GM23338 (cell line): ENCODE data around the gene CYP26B1. TPM values are rescaled to one million over a fixed set of nuclear protein-coding genes. Genes with fewer than 3 reads are reported as not detected.

Experiments used
- CREB1 ChIP-seq: fragments of 250-450 bp; sonication (Bioruptor Pico); IDR thresholded peaks from 2 replicates; pipeline ENCODE4 v1.5.0; 2020; ENCODE audit warnings: low read depth, mild to moderate bottlenecking, moderate library complexity
- EZH2 ChIP-seq: fragments of 200-600 bp; sonication (generic); IDR thresholded peaks from one replicate; pipeline ENCODE4 v1.8.0; 2017; ENCODE audit warnings: antibody characterized with exemption, mild to moderate bottlenecking, low read depth; ENCODE audit not compliant: unreplicated experiment
- EZH2phosphoT487 ChIP-seq: fragments of 200-600 bp; sonication (generic); IDR thresholded peaks from one replicate; pipeline ENCODE4 v1.8.1; 2018; ENCODE audit warnings: antibody characterized with exemption; ENCODE audit not compliant: unreplicated experiment
- NANOG ChIP-seq: IDR thresholded peaks from 2 replicates; pipeline ENCODE4 v1.6.1; 2016; ENCODE audit warnings: antibody characterized with exemption, borderline replicate concordance
- POLR2AphosphoS5 ChIP-seq: IDR thresholded peaks from 2 replicates; pipeline ENCODE4 v1.6.1; 2016; ENCODE audit warnings: antibody characterized with exemption, low read depth
- REST ChIP-seq: IDR thresholded peaks from one replicate; pipeline ENCODE4 v1.6.1; 2018; ENCODE audit warnings: antibody characterized with exemption; ENCODE audit not compliant: unreplicated experiment
- ZNF331 ChIP-seq: fragments of 250-450 bp; sonication (Bioruptor Pico); IDR thresholded peaks from 2 replicates; pipeline ENCODE4 v1.5.0; 2020; ENCODE audit warnings: low read depth, mild to moderate bottlenecking, moderate library complexity
- ZNF462 ChIP-seq: fragments of 250-450 bp; sonication (Bioruptor Pico); IDR thresholded peaks from 2 replicates; pipeline ENCODE4 v1.5.0; 2020; ENCODE audit warnings: mild to moderate bottlenecking, moderate library complexity
- polyA plus RNA-seq: library from polyadenylated mRNA; unstranded; fragments of >200 nt; fragmentation: Nextera tagmentation; extraction: Ambion mirVana; gene quantifications from 2 replicates; pipeline ENCODE4 v1.2.1, GENCODE V29; 2016
- total RNA-seq: library from RNA; depleted of rRNA; stranded (reverse); fragments of >200 nt; shearing (Covaris generic); gene quantifications from 2 replicates; pipeline ENCODE4 v1.2.3, GENCODE V29; 2014

The CYP26B1 gene
- total and polyA plus RNA-seq, 2 experiments from 2014 or later: 0.05 to 0.31 TPM

- TF ChIP-seq ZNF462 (CRISPR knock-in tag) (no peak), NANOG (no peak), POLR2AphosphoS5 (no peak), CREB1 (CRISPR knock-in tag) (no peak), EZH2phosphoT487 (no peak), ZNF331 (CRISPR knock-in tag) (no peak), EZH2 (no peak), REST (no peak)
Measured at GRCh38 chr2:72181616-72182015, 34.0 kb upstream of the CYP26B1 start (continued).
